Trophoblast cell (in vitro differentiated cells and primary cell): ENCODE results near the gene FAM20C.
A peak's percentile ranks its signal among the peaks of the same experiment; 100 is the strongest.

Source experiments
- DNase-seq, 2 donors: peaks; one replicate each; pipeline ENCODE4 v3.0.0-alpha.2; 2016
- H2AFZ ChIP-seq: 2 replicates; pipeline ENCODE4 v1.6.1; 2013; ENCODE audit warnings: low read length, moderate library complexity, mild to moderate bottlenecking; ENCODE audit not compliant: insufficient read depth, poor library complexity
- H2AK5ac ChIP-seq: 2 replicates; pipeline ENCODE4 v1.6.1; 2013; ENCODE audit warnings: mild to moderate bottlenecking, low read length
- H2BK120ac ChIP-seq: 2 replicates; pipeline ENCODE4 v1.6.1; 2013; ENCODE audit warnings: low read length, mild to moderate bottlenecking, moderate library complexity; ENCODE audit not compliant: insufficient read depth, poor library complexity
- H2BK12ac ChIP-seq: 2 replicates; pipeline ENCODE4 v1.6.1; 2013; ENCODE audit warnings: mild to moderate bottlenecking, low read length, moderate library complexity
- H2BK5ac ChIP-seq: 2 replicates; pipeline ENCODE4 v1.6.1; 2013; ENCODE audit warnings: low read length, low read depth, moderate library complexity, mild to moderate bottlenecking; ENCODE audit not compliant: poor library complexity
- H3K14ac ChIP-seq: 2 replicates; pipeline ENCODE4 v1.6.1; 2013; ENCODE audit warnings: mild to moderate bottlenecking, low read length
- H3K18ac ChIP-seq: 2 replicates; pipeline ENCODE4 v1.6.1; 2013; ENCODE audit warnings: mild to moderate bottlenecking, low read length
- H3K23ac ChIP-seq: 2 replicates; pipeline ENCODE4 v1.6.1; 2013; ENCODE audit warnings: low read length
- H3K27ac ChIP-seq: 2 replicates; pipeline ENCODE4 v1.5.1; 2013; ENCODE audit warnings: low read depth, mild to moderate bottlenecking, inconsistent platforms, low read length, moderate library complexity
- H3K27me3 ChIP-seq: 2 replicates; pipeline ENCODE4 v1.6.1; 2013; ENCODE audit warnings: inconsistent platforms, mild to moderate bottlenecking, low read length, moderate library complexity; ENCODE audit not compliant: insufficient read depth
- H3K36me3 ChIP-seq, 2 experiments: 1 replicate in 1 of 2; 2 replicates in 1 of 2; pipeline ENCODE4 v1.6.1; 2013; ENCODE audit warnings: low read length in 2 of 2, mild to moderate bottlenecking in 2 of 2, moderate library complexity in 1 of 2; ENCODE audit not compliant: insufficient read depth in 2 of 2, control insufficient read depth in 1 of 2
- H3K4ac ChIP-seq: 2 replicates; pipeline ENCODE4 v1.6.1; 2013; ENCODE audit warnings: low read depth, mild to moderate bottlenecking, low read length, moderate library complexity
- H3K4me1 ChIP-seq, 2 experiments: 1 replicate in 1 of 2; 2 replicates in 1 of 2; pipeline ENCODE4 v1.6.1; 2013; ENCODE audit warnings: low read length in 2 of 2, mild to moderate bottlenecking in 2 of 2, moderate library complexity in 1 of 2; ENCODE audit not compliant: insufficient read depth in 2 of 2, control insufficient read depth in 1 of 2
- H3K4me2 ChIP-seq: 2 replicates; pipeline ENCODE4 v1.6.1; 2013; ENCODE audit warnings: inconsistent platforms, mild to moderate bottlenecking, low read length, moderate library complexity
- H3K4me3 ChIP-seq: 2 replicates; pipeline ENCODE4 v1.5.1; 2013; ENCODE audit warnings: mild to moderate bottlenecking, low read depth, low read length, inconsistent platforms
- H3K79me1 ChIP-seq: one replicate; pipeline ENCODE4 v1.6.1; 2013; ENCODE audit warnings: low read length
- H3K79me2 ChIP-seq: 2 replicates; pipeline ENCODE4 v1.6.1; 2013; ENCODE audit warnings: low read length, mild to moderate bottlenecking; ENCODE audit not compliant: control insufficient read depth, insufficient read depth, poor library complexity
- H3K9ac ChIP-seq: 2 replicates; pipeline ENCODE4 v1.6.1; 2013; ENCODE audit warnings: mild to moderate bottlenecking, low read length
- H3K9me3 ChIP-seq: 2 replicates; pipeline ENCODE4 v1.6.1; 2013; ENCODE audit warnings: low read depth, mild to moderate bottlenecking, control low read depth, inconsistent platforms, low read length; ENCODE audit not compliant: insufficient read depth
- H4K12ac ChIP-seq: 2 replicates; pipeline ENCODE4 v1.6.1; 2013; ENCODE audit warnings: low read depth, mild to moderate bottlenecking, low read length, moderate library complexity
- H4K8ac ChIP-seq: 2 replicates; pipeline ENCODE4 v1.6.1; 2013; ENCODE audit warnings: low read depth, mild to moderate bottlenecking, low read length, moderate library complexity
- H4K91ac ChIP-seq: one replicate; pipeline ENCODE4 v1.6.1; 2013; ENCODE audit warnings: low read depth, mild to moderate bottlenecking, low read length, moderate library complexity
- WGBS: extraction: QIAGEN DNeasy Blood & Tissue Kit; methylation state at CpG from one replicate; pipeline ENCODE4 v1.1.7; 2013; ENCODE audit warnings: missing lambda C conversion rate; ENCODE audit not compliant: insufficient read length, insufficient coverage; ENCODE audit errors: extremely low coverage; 5-methylcytosine and 5-hydroxymethylcytosine counted together

Gene FAM20C

DNA sequence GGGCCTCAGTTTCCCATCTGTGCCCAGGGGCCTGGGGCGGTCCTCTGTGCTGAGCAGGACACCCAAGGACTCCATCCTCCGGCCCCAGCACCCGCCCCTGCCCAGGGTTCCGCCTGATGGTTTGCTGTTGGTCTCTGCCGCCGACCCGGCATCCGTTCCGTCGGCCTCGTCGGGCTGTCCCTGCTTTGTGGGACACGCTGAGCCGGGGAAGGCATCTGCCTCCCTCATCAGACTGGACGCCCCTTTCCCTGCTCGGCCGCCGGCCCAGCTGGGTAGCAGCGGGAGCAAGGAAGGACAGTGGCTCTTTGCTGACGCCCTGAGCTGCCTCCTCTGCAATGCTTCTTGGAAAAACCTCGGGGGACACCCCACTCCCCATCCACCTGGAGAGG lies 39.5 kb downstream of the FAM20C start:
- DNase-seq, result no peak
- Histone ChIP-seq H3K36me3 (no peaks in the 10 kb centered on the region), H3K4ac (no peak overlapping the region), H4K12ac (no peak overlapping the region), H3K4me2 (no peak overlapping the region), H2BK5ac (no peak overlapping the region), H2AFZ (no peak overlapping the region), H3K4me1 (peaks cover 16 to 17% of the 10 kb centered on the region in 2 experiments), H3K79me1 (peaks cover 5% of the 10 kb centered on the region), H2AK5ac (no peak overlapping the region), H3K18ac (no peak overlapping the region), H3K9ac (no peak overlapping the region), H3K79me2 (no peaks in the 10 kb centered on the region), H4K91ac (no peak overlapping the region), H3K27ac (no peak overlapping the region), H2BK120ac (no peak overlapping the region), H3K14ac (no peak overlapping the region), H2BK12ac (no peak overlapping the region), H3K4me3 (no peak overlapping the region), H3K23ac (no peak overlapping the region), H4K8ac (no peak overlapping the region), H3K27me3 (no peaks in the 10 kb centered on the region), H3K9me3 (no peaks in the 10 kb centered on the region)
- WGBS, result no CpG with 5 or more reads among the region's 21 CpGs

DNA sequence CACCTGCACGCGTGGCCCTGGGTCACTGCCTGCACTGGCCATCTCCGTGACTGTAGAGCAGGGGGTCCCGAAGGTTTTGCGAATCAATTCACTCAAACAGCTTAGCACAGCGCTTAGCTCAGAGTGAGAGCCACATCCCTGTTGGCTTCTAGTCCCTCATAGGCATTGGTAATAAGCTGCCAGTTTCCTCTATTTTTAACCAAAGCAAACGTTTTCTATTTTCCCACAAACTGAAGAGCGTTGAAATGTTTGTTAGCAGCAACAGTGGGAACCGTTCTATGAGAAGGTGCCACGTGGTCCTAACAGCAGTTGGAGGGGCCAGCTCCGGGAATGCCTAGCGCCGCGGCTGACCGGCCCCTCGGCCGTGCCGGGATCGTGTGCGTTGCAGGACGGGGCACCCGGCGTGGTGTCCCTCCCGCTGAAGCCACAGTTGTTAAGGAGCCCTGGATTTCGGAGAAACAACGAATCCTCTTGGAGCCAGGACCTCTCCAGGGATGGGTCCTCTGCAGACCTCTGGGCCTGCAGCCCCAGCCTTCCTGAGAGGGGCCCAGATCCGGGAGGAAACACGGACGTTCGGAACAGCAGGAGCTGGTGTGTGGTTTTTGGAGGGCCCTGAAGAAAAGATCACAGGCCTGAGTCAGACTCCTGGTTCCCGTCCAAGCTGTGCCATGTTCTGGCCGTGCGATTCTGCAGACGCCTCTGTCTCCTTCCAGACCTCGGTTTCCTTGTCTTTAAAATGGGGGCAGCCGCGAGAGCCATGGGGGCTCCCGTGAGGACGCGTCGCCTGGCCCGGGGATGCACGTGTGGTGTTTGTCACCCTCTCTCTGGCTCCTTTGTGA lies 40.3 kb downstream of the FAM20C start:
- Histone ChIP-seq H3K14ac (no peak overlapping the region), H3K9ac (no peak overlapping the region), H3K4me3 (no peak overlapping the region), H3K79me1 (peaks cover 5% of the 10 kb centered on the region), H2BK120ac (no peak overlapping the region), H2BK12ac (no peak overlapping the region), H3K4ac (no peak overlapping the region), H3K27me3 (no peaks in the 10 kb centered on the region), H2BK5ac (no peak overlapping the region), H3K27ac (no peak overlapping the region), H4K91ac (no peak overlapping the region), H4K8ac (no peak overlapping the region), H3K18ac (no peak overlapping the region), H3K23ac (no peak overlapping the region), H2AK5ac (no peak overlapping the region), H4K12ac (no peak overlapping the region), H3K79me2 (no peaks in the 10 kb centered on the region), H3K36me3 (no peaks in the 10 kb centered on the region), H2AFZ (no peak overlapping the region), H3K9me3 (no peaks in the 10 kb centered on the region), H3K4me2 (no peak overlapping the region), H3K4me1 (peaks cover 16 to 17% of the 10 kb centered on the region in 2 experiments)
- no CpG with 5 or more reads among the region's 43 CpGs for WGBS
- no peak for DNase-seq

GRCh38 chr7:233249-234035 lies 41.1 kb downstream of the FAM20C start:
- peaks cover 16 to 17% of the 10 kb centered on the region in 2 experiments for H3K4me1 ChIP-seq
- H2BK12ac ChIP-seq, result no peak overlapping the region
- no peak overlapping the region for H3K23ac ChIP-seq
- no peak overlapping the region for H3K18ac ChIP-seq
- H2AFZ ChIP-seq, result no peak overlapping the region
- WGBS, result no CpG with 5 or more reads among the region's 27 CpGs
- H3K9me3 ChIP-seq, result no peaks in the 10 kb centered on the region
- no peaks in the 10 kb centered on the region for H3K27me3 ChIP-seq
- H2BK120ac ChIP-seq, result no peak overlapping the region
- H3K4me3 ChIP-seq, result no peak overlapping the region
- no peak overlapping the region for H3K14ac ChIP-seq
- H3K4me2 ChIP-seq, result no peak overlapping the region
- no peak overlapping the region for H2AK5ac ChIP-seq
- H3K79me2 ChIP-seq, result no peaks in the 10 kb centered on the region
- no peak overlapping the region for H4K12ac ChIP-seq
- no peak overlapping the region for H3K4ac ChIP-seq
- no peak overlapping the region for H4K91ac ChIP-seq
- H2BK5ac ChIP-seq, result no peak overlapping the region
- DNase-seq, result no peak
- peaks cover 5% of the 10 kb centered on the region for H3K79me1 ChIP-seq
- H4K8ac ChIP-seq, result no peak overlapping the region
- no peak overlapping the region for H3K27ac ChIP-seq
- no peaks in the 10 kb centered on the region for H3K36me3 ChIP-seq
- H3K9ac ChIP-seq, result no peak overlapping the region

GRCh38 chr7:234051-234707 lies 41.8 kb downstream of the FAM20C start:
- Histone ChIP-seq H3K9ac (no peak overlapping the region), H3K14ac (peak overlapping the region; percentile 18), H3K27ac (no peak overlapping the region), H3K18ac (no peak overlapping the region), H3K4me3 (no peak overlapping the region), H4K91ac (peak overlapping the region; percentile 36), H3K79me1 (peaks cover 5% of the 10 kb centered on the region), H2AK5ac (peak overlapping the region; percentile 11), H3K4ac (no peak overlapping the region), H2BK5ac (no peak overlapping the region), H3K9me3 (no peaks in the 10 kb centered on the region), H3K23ac (no peak overlapping the region), H2BK12ac (peak overlapping the region; percentile 12), H2BK120ac (no peak overlapping the region), H3K27me3 (no peaks in the 10 kb centered on the region), H3K4me1 (peaks cover 16 to 17% of the 10 kb centered on the region in 2 experiments), H4K8ac (no peak overlapping the region), H3K36me3 (no peaks in the 10 kb centered on the region), H4K12ac (no peak overlapping the region), H2AFZ (no peak overlapping the region), H3K79me2 (no peaks in the 10 kb centered on the region), H3K4me2 (no peak overlapping the region)
- no peak for DNase-seq
- WGBS, result no CpG with 5 or more reads among the region's 33 CpGs
